EL (cell line): ENCODE data around the gene ERICH2.

Experiments used
- DNase-seq: peaks from one replicate; pipeline ENCODE4 v3.0.0-alpha.2; 2016

The ERICH2 gene

DNA sequence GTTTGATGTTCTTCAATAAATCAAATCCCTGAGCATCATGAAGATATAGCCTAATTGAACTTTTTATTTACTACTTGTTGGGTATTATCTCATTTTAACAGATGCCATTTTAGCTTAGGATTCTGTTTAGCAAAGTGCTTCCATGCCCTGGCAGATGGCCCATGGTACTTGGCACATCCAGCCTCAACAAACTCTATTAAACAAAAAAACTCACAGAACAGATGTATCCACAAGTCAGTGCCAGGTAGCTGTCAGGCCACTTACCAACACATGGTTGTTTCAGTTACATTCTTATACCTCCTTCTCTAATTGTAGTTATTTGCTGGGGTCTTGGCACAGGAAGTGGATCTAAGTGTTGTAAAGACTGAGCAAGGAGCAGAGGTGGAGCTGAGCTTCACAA lies 76.1 kb downstream of the ERICH2 start:
- DNase-seq: no peak

DNA sequence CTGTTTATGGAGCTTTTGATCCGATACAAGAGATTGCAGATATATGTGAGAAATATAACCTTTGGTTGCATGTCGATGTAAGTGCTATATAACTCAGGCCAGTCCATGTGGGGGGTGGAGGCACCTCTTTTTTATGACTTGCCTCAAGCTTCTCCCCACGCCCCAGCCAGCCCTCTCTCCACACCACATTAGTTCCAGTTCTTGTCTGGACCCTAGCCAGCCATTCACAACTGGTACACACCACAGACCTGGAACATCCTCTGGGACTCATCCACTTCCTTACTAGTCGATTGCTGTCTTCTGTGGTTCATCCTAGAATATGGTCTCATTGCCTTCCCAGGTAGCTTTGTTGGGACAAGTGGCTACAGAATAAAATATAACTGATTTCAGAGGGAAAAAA lies 77.5 kb downstream of the ERICH2 start:
- peak; percentile 11 for DNase-seq
